Non-pigmented ciliary epithelial cell (primary cell): ENCODE results near the gene APOBEC3C.
"Not testable (repeated sequence)": the region's sequence is repeated elsewhere in the genome, so short reads cannot be mapped to it uniquely, and the experiment has no call there.

ENCODE experiments used
- DNase-seq: peaks from one replicate; pipeline ENCODE4 v3.0.0-alpha.2; 2010; ENCODE audit warnings: low read depth

The APOBEC3C gene

GRCh38 chr22:39021552-39022250 is 7.6 kb downstream of the APOBEC3C start:
- no peak for DNase-seq

GRCh38 chr22:39024519-39025308 is 10.7 kb downstream of the APOBEC3C start:
- DNase-seq: no peak

- DNase-seq: no peak
These were observed 12.6 kb downstream of the APOBEC3C start for GRCh38 chr22:39026509-39027150.

GRCh38 chr22:39027717-39028116 is 13.7 kb downstream of the APOBEC3C start:
- DNase-seq: no peak

- DNase-seq: no peak
These were observed 14.2 kb downstream of the APOBEC3C start for GRCh38 chr22:39028281-39028680.

GRCh38 chr22:39029227-39029626 is 15.2 kb downstream of the APOBEC3C start:
- DNase-seq: no peak

GRCh38 chr22:39030705-39031104 is 16.6 kb downstream of the APOBEC3C start:
- no peak for DNase-seq

- not testable (repeated sequence) for DNase-seq
These were observed 17.6 kb downstream of the APOBEC3C start for GRCh38 chr22:39031434-39032295.

GRCh38 chr22:39037071-39037470 is 23.0 kb downstream of the APOBEC3C start:
- not testable (repeated sequence) for DNase-seq

GRCh38 chr22:39039306-39040126 is 25.5 kb downstream of the APOBEC3C start:
- no peak for DNase-seq

GRCh38 chr22:39040155-39040537 is 26.1 kb downstream of the APOBEC3C start:
- not testable (repeated sequence) for DNase-seq

- DNase-seq: not testable (repeated sequence)
These were observed 26.7 kb downstream of the APOBEC3C start, which contains the start of gene APOBEC3F for GRCh38 chr22:39040538-39041296. APOBEC3F (plus strand) TSS chr22:39040864; CDS start chr22:39040961, 97 bp downstream.

GRCh38 chr22:39041908-39042307 is 27.9 kb downstream of the APOBEC3C start:
- DNase-seq: no peak

- not testable (repeated sequence) for DNase-seq
These were observed 29.0 kb downstream of the APOBEC3C start for GRCh38 chr22:39043063-39043462.

- DNase-seq: not testable (repeated sequence)
These were observed 31.1 kb downstream of the APOBEC3C start for GRCh38 chr22:39045136-39045535.

- not testable (repeated sequence) for DNase-seq
These were observed 35.4 kb downstream of the APOBEC3C start for GRCh38 chr22:39049486-39049885.

- not testable (repeated sequence) for DNase-seq
These were observed 37.9 kb downstream of the APOBEC3C start for GRCh38 chr22:39051844-39052495.

- no peak for DNase-seq
These were observed 41.6 kb downstream of the APOBEC3C start for GRCh38 chr22:39055658-39056057.

GRCh38 chr22:39061290-39061689 is 47.2 kb downstream of the APOBEC3C start:
- not testable (repeated sequence) for DNase-seq
